Effector memory CD4-positive, alpha-beta T cell (primary cell): ENCODE data around the gene DONSON.
A peak's percentile ranks its signal among the peaks of the same experiment; 100 is the strongest.
"Not testable (repeated sequence)": the region's sequence is repeated elsewhere in the genome, so short reads cannot be mapped to it uniquely, and the experiment has no call there.

ENCODE experiments used
- DNase-seq, 3 donors: peaks; one replicate each; pipeline ENCODE4 v3.0.0-alpha.2; 2020
- H3K27ac ChIP-seq: 2 replicates; pipeline ENCODE4 v1.7.0; 2013; ENCODE audit warnings: mild to moderate bottlenecking, low read length, moderate library complexity; ENCODE audit not compliant: insufficient read depth, poor library complexity, severe bottlenecking
- H3K27me3 ChIP-seq: replicated peaks from 2 replicates; pipeline ENCODE4 v1.7.0; 2013; ENCODE audit warnings: mild to moderate bottlenecking, low read length; ENCODE audit not compliant: insufficient read depth, control insufficient read depth, poor library complexity, severe bottlenecking
- H3K36me3 ChIP-seq: 2 replicates; pipeline ENCODE4 v1.7.0; 2013; ENCODE audit warnings: mild to moderate bottlenecking, low read length, moderate library complexity; ENCODE audit not compliant: control insufficient read depth, insufficient read depth
- H3K4me1 ChIP-seq: 2 replicates; pipeline ENCODE4 v1.7.0; 2013; ENCODE audit warnings: low read length, mild to moderate bottlenecking; ENCODE audit not compliant: control insufficient read depth, insufficient read depth, poor library complexity, severe bottlenecking
- H3K4me3 ChIP-seq: 2 replicates; pipeline ENCODE4 v1.7.0; 2013; ENCODE audit warnings: low read length, low read depth, mild to moderate bottlenecking; ENCODE audit not compliant: insufficient read depth, poor library complexity, severe bottlenecking
- H3K9me3 ChIP-seq: 2 replicates; pipeline ENCODE4 v1.7.0; 2013; ENCODE audit warnings: mild to moderate bottlenecking, low read length, moderate library complexity; ENCODE audit not compliant: control insufficient read depth

Gene DONSON

DNA sequence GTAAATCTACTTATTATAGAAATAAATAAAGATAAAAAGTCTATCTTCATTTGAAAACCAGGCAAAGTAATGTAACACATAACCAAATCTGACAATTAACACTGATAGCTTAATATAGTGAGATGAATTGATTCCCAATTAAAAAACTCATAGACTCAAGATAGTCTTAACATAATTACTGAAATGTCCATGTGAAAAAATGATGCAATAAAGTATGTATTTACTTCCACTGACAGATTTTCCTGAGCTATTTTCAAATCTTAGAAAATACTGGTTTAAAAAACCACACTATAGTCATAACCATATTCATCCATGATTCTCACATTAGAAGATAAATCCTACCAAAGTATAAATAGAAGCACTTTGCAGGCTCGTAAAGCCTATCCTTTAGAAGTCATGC is 9.6 kb upstream of the DONSON start:
- Histone ChIP-seq H3K36me3 (peaks cover 34% of the 10 kb centered on the region), H3K4me3 (no peak overlapping the region)

DNA sequence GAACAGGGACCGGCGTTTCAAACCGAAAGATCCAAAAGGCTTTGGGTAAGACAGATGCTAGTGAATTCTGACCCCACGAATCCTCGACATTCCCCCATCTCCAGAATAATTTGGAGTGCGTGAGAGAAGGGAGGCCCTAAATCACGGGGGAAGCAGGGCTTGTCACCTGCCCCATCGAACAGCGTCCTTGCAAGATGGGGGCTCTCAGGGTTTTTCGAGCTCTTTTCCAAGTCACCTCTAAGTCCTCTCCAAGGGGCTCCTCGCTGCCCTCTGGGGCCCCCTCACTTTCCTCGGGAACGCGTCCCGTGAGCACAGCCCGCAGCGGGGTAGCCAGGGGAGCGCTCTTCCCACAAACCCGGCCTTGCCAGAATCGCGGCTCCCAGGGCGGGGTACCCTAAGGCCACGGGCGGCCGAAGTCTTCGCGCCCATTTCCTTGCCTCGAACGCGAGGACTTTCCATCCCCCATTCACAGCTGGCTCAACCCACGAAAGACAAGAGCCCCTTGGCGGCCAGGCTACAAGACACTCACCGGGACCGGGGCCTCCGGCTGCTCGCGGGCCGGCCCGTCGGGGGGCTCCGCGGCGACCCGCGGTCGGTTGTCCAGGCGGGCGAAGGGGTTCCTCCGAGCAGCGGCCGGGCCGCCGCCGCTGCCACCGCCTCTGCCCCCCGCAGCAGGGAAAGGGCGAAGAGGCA is 546 bp downstream of the DONSON start:
- peaks cover 9% of the 10 kb centered on the region for H3K4me1 ChIP-seq
- no peaks in the 10 kb centered on the region for H3K9me3 ChIP-seq
- no peaks in the 10 kb centered on the region for H3K36me3 ChIP-seq
- peak in 2 of 3 donors; percentile 4 to 11 for DNase-seq
- no peaks in the 10 kb centered on the region for H3K27me3 ChIP-seq
- H3K27ac ChIP-seq, result peak overlapping the region; percentile 72
- H3K4me3 ChIP-seq, result peak overlapping the region; percentile 100

More for the DNA sequence above, 9.6 kb upstream of the DONSON start:
- H3K27ac ChIP-seq, result no peak overlapping the region
- no peaks in the 10 kb centered on the region for H3K27me3 ChIP-seq
- DNase-seq, result no peak
- no peaks in the 10 kb centered on the region for H3K4me1 ChIP-seq
- no peaks in the 10 kb centered on the region for H3K9me3 ChIP-seq

DNA sequence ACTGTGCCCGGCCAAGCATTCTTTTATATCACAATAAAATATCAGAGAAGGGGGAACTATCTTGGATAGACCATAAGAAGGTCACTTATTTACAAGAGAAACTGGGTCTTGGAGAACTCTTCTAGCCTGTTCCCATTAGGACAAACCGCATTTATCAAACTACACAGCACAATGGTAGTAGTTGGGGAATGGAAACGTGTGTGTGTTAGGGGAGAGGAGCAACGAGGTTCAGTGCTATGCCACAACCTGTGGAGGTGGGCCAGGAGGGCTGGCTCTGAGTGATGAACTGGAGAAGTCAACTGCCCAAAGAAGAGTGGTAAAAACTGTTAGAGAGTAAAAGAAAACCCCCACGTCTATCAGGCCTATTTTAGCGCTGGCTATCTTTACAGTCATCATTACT is 1.6 kb downstream of the DONSON start:
- DNase-seq, result no peak
- Histone ChIP-seq H3K9me3 (no peaks in the 10 kb centered on the region), H3K36me3 (no peaks in the 10 kb centered on the region), H3K27me3 (no peaks in the 10 kb centered on the region), H3K4me1 (peaks cover 9% of the 10 kb centered on the region), H3K27ac (no peak overlapping the region), H3K4me3 (no peak overlapping the region)

DNA sequence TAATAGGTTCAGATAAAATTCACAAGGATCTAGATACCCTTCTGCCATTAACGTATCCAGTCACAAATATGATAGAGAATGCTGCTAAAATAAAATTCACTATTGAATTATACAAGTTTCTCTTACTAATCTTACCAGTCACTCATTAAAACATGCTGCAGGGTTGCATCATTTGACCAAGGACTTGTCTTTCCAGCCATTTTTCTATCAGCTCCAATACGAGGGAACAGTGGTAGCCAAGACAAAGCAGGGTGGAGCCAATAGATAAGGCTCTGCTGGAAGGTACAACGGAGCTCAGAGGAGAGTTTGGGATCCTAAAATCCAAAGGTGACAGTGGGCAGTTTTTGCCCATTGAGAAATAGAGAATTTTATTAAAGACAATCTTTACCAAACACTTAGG is 4.0 kb downstream of the DONSON start:
- Histone ChIP-seq H3K4me1 (peaks cover 9% of the 10 kb centered on the region), H3K36me3 (no peaks in the 10 kb centered on the region), H3K27me3 (no peaks in the 10 kb centered on the region), H3K27ac (no peak overlapping the region), H3K9me3 (no peaks in the 10 kb centered on the region), H3K4me3 (no peak overlapping the region)
- no peak for DNase-seq

DNA sequence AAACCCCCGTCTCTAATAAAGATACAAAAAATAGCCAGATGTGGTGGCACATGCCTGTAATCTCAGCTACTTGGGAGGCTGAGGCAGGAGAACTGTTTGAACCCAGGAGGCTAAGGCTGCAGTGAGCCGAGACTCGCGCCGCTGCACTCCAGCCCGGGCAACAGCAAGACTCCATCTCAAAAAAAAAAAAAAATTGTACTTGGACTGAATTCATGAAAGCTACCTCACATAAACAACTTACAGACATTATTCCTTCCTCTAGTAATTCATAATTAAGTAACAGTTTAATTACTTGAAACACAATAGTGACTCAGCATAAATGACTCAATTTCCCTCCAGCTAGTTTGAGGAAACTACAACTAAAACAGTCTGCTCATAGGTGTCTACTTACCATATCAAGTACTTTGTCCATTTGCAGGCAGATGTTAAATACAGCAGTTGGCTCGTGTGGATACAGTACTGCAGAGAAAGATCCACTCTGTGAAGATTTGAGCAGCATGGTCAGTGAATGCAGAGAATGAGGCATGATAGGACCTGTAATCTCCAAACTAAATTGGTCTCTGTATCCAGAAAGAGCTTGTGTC is 9.4 kb downstream of the DONSON start:
- H3K27ac ChIP-seq, result no peak overlapping the region
- DNase-seq, result no peak

DNA sequence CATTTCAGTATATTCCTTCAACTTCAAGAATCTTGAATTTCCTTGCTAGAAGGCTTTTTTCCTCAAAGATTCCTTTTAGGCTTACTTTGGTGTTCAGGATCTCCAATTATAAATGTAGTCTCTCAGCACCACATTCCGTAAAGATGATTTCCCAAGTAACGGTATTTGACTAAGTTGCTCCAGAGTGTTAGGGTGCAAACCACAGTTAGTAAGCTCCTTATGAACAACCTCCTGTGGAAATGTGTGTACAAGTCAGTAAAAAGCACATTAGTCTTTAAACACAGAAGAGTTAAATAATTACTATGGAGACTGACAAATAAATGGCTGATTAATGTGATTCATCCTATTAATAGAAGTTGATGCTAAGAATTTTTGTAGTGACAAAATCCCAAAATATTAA is 10.3 kb downstream of the DONSON start:
- Histone ChIP-seq H3K36me3 (peaks cover 38% of the 10 kb centered on the region), H3K4me3 (no peak overlapping the region), H3K4me1 (no peaks in the 10 kb centered on the region), H3K27ac (no peak overlapping the region), H3K27me3 (no peaks in the 10 kb centered on the region), H3K9me3 (no peaks in the 10 kb centered on the region)
- DNase-seq, result no peak

More for the DNA sequence above, 9.4 kb downstream of the DONSON start:
- peaks cover 30% of the 10 kb centered on the region for H3K36me3 ChIP-seq
- no peak overlapping the region for H3K4me3 ChIP-seq
- no peaks in the 10 kb centered on the region for H3K4me1 ChIP-seq
- no peaks in the 10 kb centered on the region for H3K27me3 ChIP-seq
- no peaks in the 10 kb centered on the region for H3K9me3 ChIP-seq

DNA sequence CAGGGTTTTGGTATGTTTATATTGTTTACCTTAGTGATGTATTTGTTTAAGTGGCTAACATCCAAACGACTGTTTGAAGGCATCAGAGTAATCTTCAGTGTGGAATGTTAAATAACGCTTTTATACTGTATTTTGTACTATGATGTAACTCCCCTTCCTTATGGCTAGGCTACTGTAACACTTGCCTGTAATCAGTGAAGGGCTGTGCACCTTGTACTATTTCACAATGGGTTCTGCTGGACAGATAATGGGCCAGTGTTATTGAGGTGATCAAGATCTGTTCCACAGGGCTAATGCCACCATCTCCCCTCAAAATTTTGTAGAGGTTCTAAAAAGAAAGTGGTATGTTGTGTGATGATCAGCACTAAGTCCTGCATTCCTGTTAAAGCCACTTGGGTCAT is 11.7 kb downstream of the DONSON start:
- H3K27ac ChIP-seq, H3K9me3 ChIP-seq, H3K4me1 ChIP-seq, DNase-seq, H3K27me3 ChIP-seq, H3K4me3 ChIP-seq: not testable (repeated sequence)
- H3K36me3 ChIP-seq, result peaks cover 49% of the 10 kb centered on the region

DNA sequence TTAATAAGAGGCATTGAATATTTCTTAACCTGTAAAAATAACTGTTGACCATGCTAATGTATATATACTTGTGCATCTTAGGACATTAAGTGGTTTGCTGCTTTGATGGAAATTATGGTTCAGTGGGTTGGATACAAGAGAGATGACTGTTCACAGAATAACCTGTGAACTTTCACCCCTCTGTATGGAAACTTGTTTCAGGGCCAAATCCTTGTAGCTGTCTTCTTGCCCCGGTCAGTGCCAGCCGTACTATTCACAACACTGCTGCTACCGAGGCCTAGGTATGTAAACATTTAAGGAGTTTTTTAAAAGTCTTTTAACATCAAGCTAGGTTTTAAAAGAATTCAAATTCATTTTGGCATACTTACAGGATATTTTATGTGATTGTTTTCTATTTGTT is 16.1 kb downstream of the DONSON start:
- no peak overlapping the region for H3K27ac ChIP-seq
- H3K36me3 ChIP-seq, result peaks cover 63% of the 10 kb centered on the region
- DNase-seq, result no peak
- no peaks in the 10 kb centered on the region for H3K27me3 ChIP-seq
- H3K4me3 ChIP-seq, result no peak overlapping the region
- no peaks in the 10 kb centered on the region for H3K4me1 ChIP-seq
- H3K9me3 ChIP-seq, result no peaks in the 10 kb centered on the region

DNA sequence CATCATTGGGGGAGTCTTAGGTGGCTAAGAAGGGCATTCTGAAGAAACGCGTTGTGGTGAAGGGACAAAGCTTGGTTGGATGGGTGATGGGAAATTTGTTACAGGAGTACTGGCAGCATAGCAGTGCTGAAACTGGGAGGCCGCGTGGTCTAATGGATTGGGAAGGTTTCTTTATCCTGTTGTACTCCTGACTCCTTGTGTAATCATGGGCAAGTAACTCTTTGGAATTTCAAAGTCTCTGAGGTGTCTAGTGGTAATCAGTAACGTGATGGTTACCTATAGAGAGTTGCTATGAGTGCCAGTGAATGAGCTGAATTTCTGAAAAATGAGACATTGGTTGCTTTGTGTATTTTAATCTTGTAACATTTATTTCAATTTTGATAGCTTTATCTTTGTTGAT is 18.5 kb downstream of the DONSON start:
- Histone ChIP-seq H3K4me3 (no peak overlapping the region), H3K36me3 (peaks cover 54% of the 10 kb centered on the region), H3K27ac (no peak overlapping the region), H3K9me3 (no peaks in the 10 kb centered on the region), H3K4me1 (peaks cover 4% of the 10 kb centered on the region), H3K27me3 (no peaks in the 10 kb centered on the region)
- DNase-seq, result no peak

DNA sequence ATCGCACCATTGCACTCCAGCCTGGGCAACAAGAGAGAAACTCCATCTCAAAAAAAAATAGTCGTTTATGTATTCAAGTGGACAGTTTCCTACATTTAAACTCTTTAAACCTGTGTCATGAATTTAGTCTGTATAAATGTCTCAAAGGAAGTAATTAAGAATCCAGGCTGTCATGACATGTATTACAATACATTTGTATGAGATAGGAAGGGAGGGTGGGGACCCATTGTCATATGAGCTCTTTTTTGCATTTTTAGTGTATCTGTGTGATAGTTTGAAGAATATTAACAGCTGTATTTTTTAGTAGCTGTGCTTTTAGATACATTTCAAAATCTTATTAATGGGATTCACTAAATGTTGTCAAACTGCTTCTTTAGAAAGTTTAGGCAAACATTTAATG is 20.0 kb downstream of the DONSON start:
- Histone ChIP-seq H3K4me3 (no peak overlapping the region), H3K27ac (no peak overlapping the region), H3K27me3 (no peaks in the 10 kb centered on the region), H3K4me1 (peaks cover 4% of the 10 kb centered on the region), H3K36me3 (peaks cover 38% of the 10 kb centered on the region), H3K9me3 (no peaks in the 10 kb centered on the region)
- no peak for DNase-seq
